HL-60 (cell line): ENCODE measurements around the gene SDK1.

Experiments
- CTCF ChIP-seq: IDR thresholded peaks from one replicate; pipeline ENCODE4 v1.5.1; 2011; ENCODE audit warnings: low read length, control low read depth, inconsistent platforms; ENCODE audit not compliant: insufficient read depth
- GABPA ChIP-seq: IDR thresholded peaks from 2 replicates; pipeline ENCODE4 v1.6.1; 2012; ENCODE audit warnings: low read depth
- POLR2AphosphoS5 ChIP-seq: IDR thresholded peaks from 2 replicates; pipeline ENCODE4 v1.6.1; 2012; ENCODE audit warnings: low read depth
- REST ChIP-seq: IDR thresholded peaks from 2 replicates; pipeline ENCODE4 v1.6.1; 2012; ENCODE audit warnings: low read depth; ENCODE audit not compliant: insufficient replicate concordance
- SPI1 ChIP-seq: IDR thresholded peaks from 2 replicates; pipeline ENCODE4 v1.6.1; 2012; ENCODE audit warnings: low read depth, mild to moderate bottlenecking, borderline replicate concordance

DNA sequence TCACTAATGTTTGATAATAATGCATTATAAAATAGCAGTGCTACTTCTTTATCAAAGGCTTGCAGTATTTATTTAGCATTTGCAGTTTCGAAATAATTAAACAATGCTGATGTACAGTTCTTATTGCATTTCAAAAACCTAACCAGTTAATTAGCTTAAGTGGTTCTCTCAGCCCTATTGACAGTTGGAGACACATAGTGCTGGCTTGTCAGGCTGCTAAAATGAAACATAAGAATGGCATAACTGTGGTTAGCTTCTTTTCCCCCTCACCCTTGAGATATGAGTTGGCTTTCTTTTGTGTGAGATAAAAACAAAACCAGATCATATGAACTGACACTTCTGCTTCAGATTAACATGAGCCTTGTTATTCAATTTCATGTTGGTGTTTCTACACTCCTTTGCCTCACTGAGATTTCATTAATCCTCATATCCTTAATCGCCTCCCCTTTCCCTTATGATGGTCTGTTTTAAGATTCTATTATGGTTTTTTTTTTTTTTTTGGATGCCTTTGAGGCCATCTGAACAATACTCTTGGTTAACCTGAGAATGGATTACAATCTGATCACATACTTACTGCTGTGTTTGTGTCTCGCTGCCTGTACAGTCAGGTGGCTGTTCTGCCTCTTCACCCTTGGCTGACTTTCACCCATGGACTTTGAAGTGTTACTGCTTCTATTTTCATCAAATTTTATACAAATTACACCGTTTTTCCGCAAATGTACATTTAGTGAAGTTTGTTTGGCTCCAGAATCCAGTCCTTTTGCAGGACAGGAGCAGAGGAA lies 108.0 kb downstream of the SDK1 start:
- TF ChIP-seq CTCF (no peak), POLR2AphosphoS5 (no peak), REST (no peak), SPI1 (no peak), GABPA (no peak)
